Head of caudate nucleus (tissue), 42 donors: ENCODE results near the gene KIRREL3.
A peak's percentile ranks its signal among the peaks of the same experiment; 100 is the strongest.

Source experiments
- DNase-seq, 42 donors: peaks; one replicate each; pipeline versions ENCODE4 v3.0.0 to v3.0.0-alpha.2; 2020 to 2021; ENCODE audit warnings: mixed read lengths in 7 of 42
- intact Hi-C: fragments of 100-400 bp; cut with DNase I; formaldehyde crosslinking; loops from one replicate; pipeline ENCODE4 v1.15.0; 2022

The KIRREL3 gene

DNA sequence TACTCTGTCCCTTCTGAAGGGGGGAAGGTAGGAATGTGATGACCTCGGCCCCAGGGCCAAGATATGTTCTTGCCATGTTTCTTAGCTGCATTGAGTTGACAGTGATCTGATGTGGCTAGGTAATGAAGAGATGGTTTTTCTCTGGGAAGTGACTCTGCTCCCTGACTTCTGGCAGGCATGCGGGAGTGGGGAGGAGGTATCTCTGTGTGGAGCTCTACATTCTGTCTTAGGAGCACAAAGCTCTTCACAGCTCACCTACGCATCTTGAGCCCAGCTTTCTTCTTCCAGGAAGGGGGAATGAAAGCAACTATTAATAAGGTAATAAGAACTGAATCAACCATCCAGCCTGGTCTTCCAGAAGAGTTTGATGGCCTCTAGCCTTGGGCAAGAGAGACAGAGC lies 404.1 kb downstream of the KIRREL3 start:
- intact Hi-C loops = no loop called here
- peak in 32 of 42 donors; percentile 20 to 85 (median 56) for DNase-seq

DNA sequence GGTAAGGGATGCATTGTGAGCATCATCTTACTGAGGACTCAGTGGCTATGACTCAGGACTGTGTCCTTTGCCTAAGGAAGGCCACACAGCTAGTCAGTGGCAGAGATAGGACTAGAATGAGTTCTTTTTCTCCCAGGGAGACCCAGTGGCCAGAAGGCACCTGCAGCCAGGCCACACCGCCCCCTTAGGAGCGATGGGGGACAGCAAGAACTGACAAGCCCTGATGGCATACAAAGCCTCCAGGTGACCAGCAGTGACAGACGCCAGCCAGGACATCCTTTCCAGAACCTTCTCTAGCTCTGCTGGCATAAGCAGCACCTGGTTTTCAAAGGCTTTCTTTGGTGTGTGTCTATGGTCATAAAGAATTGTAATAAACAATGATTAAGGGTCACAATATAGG lies 405.0 kb downstream of the KIRREL3 start:
- intact Hi-C loops = no loop called here

DNA sequence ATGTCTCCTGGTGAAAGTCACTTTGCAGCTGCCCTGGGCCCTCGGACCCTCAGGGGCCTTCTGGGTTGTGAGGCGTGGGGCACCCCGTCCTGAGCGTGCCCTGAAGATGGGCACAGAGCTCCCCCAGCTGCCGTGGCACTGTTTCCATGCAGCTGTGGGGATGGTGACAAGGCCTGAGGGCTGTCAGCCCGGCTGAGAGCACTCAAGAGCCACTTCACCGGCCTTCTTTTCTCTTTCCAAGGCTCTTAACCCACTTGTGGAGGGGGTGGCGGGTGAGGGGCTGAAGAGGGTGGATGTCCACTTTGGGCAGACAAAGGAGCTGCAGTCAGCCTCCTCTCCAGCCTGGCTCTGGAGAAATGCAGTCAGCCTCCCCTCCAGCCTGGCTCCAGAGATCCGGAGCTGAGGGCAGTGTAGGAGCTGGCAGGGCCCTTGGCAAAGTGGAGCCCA lies 405.6 kb downstream of the KIRREL3 start:
- DNase-seq = peak in 4 of 42 donors; percentile 28 to 51 (median 30)
- intact Hi-C loops = no loop called here

More for the DNA sequence above, 405.0 kb downstream of the KIRREL3 start:
- no peak for DNase-seq

DNA sequence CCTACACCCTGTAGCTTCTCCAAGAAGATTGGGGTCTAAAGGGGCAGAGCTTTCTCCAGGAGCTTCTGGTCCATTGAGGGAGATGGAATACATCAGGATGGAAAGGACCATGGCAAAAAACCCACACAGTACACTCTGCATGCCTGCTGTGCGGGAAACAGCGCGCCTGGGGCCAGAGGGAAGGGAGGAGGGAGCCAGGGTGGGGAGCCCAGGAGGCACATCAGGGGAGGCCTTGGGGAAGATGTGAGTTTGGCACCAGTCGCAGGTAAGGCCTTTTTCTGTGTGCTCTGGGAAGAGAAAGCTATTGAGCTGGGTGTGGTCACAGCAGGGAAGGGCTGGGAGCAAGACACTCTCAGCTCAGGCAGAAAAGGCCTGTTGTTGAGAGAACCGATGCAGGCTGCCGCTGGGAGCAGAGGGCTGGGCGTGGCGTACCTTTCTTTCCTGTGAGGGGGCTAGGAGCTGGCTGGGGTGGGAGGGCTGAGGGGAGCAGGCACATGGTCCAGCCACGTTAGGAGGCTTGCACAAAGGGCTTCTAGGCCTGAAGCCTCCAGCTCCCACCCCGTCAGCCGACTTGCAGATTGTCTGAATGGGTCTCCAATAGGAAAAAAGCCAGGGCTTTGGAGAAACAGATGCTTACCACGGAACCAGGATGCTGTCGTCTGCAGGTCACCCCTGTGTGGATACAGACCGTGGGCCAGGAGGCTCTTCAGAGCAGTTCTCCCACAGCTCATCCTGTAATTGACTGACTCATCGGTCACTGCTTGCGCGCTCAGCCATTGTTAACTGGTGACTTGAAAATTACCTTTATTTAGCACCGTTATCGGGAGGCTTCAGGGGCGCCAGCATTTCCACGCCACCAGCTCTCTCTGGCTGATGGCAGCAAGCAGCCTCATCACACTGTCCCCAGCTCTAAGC lies 407.8 kb downstream of the KIRREL3 start:
- peak in 11 of 42 donors; percentile 19 to 71 (median 36) for DNase-seq

DNA sequence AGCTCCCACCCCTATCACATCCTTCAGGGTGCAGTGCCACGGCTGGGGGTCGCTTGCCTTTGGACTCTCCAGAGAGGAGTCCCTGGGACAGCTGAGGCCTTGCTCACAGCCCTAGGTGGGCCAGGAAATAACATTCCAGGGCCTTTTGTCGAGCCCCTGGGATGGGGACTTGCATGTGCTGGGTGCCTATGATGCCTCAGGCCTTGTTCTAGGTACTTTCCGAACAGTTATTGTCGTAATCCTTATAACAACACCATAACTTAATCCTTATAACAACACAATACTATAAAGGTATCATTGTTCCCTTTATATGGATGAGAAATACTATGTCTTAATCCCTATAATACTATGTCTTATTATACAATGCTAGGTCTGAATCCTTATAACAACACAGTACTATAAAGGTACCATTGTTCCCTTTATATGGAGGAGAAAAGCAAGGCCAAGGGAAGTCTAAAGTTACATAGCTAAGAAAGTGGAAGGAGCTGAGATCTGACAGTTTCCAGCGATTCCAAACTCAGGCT lies 408.5 kb downstream of the KIRREL3 start:
- intact Hi-C loops = no loop called here

More for the DNA sequence above, 407.8 kb downstream of the KIRREL3 start:
- intact Hi-C loops = no loop called here

DNA sequence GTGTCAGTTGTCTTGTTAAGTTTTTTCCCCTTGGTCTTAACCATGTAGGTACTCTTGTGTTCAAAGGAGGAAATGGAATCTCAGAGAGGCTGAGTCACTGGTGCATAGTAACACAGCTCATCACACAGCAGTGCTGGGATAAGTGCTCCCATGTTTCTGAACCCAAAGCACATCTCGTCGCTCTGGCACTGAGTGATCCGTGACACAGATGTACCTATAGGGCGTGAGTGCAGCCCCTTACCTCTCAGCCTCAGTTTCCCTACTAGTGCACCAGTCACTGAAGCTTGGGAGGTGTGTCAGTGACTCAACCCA lies 411.1 kb downstream of the KIRREL3 start:
- no peak for DNase-seq
- intact Hi-C loops = no loop called here

More for the DNA sequence above, 408.5 kb downstream of the KIRREL3 start:
- no peak for DNase-seq

DNA sequence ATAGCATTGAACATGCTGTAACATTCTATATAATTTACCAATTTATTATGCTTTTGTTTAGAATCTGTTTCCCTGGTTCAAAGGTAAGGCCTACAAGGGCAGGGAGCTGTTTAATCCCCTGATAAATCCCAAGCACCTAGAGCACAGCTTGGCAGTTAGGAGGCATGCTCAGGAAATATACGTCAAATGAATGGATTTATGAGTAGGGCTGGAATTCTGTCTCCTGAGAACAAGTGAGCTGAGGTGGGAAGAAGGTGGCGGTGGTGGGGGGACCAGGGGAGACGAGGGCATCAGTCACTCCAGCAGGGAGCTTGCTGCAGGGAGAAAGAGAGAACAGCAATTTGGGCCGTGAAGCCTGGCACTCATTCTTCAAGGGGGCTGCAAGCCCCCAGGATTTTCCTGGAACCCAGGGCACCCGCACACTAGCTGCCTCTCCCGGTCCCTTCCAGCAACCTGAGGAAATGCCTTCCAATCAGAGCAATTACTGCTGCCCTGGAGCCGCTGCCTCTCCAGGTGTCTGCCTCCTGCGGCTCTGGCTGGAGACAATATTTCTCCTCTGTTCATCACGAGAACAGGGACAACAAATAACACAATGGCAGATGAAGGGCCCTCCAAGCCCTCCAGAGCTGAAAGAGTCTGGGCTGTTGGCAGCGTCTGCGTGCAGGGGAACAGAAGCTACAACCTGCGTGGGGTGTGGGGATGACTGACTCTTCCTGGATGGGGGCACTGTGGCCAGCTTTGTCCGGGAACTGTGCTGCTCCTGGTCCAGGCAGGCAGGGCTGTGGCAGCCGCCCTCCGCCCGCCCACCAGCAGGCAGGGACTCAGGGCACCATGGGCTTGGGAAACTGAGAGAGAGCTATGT lies 411.7 kb downstream of the KIRREL3 start:
- intact Hi-C loops = no loop called here
- DNase-seq = no peak

DNA sequence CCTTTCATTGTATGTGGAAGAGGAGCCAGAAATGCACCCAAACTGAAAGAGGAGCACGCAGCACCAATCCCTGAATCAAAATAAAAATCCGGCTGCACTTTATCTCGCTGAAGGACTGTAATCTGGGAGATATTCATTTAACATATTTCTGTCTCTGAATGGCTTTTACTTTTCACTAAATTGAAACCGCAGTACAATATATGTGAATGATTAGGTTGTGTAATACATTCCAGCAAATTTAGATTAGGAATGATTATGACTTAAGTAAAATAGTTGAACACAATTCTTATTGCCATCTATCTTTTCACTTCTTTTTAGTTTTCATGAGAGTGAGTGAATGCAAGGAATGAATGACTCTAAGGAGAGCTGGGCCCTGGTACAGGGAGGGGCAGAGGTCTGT lies 413.0 kb downstream of the KIRREL3 start:
- DNase-seq = peak in 1 of 42 donors; percentile 32
- intact Hi-C loops = no loop called here

DNA sequence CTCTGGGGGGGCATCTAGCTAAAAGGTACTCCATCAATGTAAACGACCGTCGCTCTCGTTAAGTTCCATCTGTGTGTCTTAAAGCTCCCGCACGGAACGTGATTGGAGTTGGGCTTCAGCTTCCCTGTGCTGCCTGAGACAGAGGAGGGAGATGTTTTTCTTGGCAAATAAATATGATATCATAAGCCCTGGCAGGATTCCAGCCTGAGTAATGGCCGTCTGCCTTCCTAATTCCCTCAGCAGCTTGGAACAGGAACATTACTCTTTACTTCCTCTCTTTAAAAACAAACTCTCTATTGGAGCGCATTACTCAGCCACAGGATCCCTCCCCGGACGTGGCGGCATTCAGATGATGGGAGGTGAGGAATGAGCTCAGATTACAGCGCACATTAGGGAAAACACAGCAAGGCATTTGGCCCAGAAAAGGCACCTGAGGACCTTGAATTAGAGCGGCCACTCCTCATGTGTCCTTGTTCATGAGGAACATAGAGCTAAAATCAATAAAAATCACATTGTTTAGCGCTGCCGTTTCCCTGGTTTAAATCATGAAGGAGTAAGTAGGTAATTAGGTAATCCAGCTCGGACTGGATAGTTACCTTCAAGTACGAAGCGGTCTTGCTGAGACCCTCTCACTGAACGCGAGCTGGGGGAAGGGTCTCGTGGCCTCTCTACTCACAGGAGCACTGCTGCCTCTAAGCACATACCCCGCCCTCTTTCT lies 414.6 kb downstream of the KIRREL3 start:
- DNase-seq = no peak
- intact Hi-C loops = no loop called here

DNA sequence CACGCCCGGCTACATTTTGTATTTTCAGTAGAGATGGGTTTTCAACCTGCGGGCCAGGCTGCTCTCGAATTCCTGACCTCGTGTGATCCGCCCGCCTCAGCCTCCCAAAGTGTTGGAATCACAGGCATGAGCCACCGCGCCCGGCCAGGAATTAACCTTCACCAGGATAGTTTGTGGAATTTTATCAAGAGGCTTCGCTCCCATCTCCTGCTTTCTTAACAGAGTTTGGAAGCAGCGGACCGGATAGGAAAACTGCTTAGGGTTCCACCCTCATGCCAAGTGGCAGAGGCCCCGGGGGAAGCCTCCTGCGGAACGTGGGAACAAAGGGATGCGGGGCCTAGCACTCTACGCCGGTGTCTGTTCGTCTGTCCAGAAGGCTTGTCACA lies 415.2 kb downstream of the KIRREL3 start:
- no peak for DNase-seq
- intact Hi-C loops = no loop called here

DNA sequence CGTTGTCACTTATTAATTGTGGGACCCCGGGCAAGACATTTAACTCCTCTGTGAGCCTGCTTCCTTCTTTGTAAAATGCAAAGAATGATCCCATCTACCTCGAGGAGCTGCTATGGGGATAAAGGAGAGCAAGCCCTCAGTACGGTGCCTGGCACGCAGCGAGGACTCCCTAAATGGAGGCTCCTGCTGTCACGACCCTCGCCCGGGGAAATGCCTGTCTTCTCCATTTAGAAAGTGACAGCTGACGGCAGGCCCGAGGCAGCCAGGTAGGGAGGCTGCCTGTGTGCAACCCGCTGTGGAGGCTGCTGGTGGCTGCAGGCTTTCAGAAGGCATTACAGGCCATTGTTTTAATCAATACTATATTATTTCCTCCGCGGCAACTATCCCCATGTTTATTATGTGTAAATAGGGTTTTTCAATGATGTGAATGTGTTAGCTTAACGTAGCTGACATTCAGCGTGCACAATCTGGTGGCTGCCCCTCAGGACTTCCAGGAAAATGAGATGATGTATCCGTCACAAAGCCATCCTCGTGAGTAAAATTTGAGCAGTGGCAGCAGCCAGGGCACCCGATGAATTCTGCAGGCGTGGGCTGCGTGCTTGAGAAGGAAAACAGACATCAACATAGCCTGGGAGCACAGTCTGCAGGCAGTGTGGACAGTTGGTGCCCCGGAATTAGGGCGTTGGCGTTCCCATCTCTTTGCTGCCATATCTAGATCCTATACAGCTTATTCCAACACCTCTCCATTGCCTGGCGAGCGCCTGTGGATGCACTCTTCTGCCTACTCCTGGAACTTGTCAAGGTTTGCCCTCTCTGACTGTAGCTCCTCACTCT lies 416.8 kb downstream of the KIRREL3 start:
- DNase-seq = no peak
- intact Hi-C loops = no loop called here

DNA sequence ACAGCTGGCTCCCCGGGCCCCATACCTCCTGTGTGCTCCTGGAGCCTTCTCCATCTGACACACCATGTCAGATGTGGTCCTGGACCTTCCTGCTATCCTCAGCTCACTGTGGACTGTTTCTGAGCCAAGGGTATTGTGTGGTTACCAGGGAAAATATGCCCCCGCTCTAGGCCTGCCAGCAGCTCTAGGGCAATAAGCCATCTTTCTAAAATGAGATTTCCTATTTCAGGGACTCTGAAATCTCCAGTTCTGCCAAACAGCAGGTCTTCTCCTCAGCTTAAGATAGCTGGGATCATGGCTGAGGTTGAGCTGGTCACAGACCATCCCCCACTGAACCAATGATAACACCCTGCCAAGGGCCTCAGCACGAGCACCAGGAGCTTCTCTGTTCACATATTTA lies 417.5 kb downstream of the KIRREL3 start:
- DNase-seq = no peak

DNA sequence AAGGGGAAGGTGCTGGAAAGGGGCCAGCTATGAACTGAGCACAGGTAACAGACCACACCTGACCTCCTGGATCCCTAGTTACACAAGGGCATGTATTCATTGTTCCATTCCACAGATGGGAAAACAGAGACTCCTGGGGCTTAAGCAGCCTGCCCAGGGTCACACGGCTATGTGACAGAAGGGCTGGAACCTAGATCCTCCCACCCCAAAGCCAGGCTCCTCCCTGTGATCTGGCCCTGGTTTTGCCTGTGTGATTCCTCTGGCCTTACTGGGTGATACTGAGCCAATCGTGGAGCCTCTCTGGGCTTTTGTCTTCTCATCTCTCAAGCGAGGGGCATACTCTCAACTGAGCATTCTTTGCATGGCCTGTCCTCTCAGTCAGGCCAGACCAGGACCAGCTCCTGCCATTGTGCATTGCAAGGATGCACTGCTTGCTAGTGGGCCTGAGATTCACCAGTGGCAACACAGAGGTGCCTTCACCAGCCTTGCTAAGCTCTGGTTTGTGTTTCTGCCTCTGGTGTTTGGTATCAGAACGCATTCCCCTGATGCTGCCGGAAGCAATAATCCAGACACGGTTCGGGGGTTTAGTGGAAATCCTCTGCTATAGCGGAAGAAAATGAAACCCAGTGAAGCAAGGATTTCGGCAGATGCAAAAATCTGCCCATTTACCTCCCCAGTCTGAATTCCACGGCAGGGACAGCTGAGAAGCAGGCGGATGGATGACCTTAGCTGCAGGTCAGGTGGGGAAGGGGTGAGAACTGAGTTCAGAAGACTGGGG lies 418.5 kb downstream of the KIRREL3 start:
- DNase-seq = no peak
- intact Hi-C loops = no loop called here

More for the DNA sequence above, 417.5 kb downstream of the KIRREL3 start:
- intact Hi-C loops = no loop called here

DNA sequence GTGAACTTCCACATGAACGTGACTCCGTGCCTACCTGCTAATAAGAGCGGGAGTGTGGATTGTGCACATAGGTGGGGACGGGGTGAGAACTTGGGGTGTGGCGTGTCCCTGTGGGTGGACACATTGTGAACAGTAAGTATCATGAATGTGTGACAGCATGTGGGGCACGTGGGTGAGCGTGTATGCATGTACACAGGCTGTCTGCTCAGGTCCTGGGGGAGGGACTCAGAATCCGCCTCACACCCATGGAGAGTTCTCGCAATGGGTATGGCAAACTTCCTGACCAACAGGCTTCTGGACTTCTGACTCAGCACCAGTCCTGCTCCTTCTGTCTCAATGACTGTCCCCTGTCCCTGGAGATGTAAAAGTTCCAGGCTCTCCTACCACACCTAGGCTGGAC lies 422.1 kb downstream of the KIRREL3 start:
- intact Hi-C loops = no loop called here
- no peak for DNase-seq

DNA sequence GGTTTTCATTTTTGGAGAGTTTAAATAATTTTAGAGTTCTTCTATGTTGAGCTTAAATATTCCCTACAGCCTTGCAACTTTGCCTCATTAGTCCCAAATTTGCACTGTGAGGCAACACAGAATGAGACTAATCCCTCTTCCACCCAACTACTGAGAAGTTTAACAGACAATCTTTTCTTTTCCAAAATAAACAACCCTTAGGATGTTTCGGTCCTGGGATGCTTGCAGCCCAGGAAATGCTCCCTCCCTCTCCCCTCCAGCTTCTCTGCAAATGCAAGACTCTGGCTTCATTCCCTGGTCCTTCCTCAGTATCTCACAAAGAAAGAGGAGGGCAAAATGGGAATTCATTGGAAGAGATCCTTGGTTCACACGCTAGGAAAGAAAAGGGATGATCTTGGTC lies 422.5 kb downstream of the KIRREL3 start:
- no peak for DNase-seq
- intact Hi-C loops = no loop called here

DNA sequence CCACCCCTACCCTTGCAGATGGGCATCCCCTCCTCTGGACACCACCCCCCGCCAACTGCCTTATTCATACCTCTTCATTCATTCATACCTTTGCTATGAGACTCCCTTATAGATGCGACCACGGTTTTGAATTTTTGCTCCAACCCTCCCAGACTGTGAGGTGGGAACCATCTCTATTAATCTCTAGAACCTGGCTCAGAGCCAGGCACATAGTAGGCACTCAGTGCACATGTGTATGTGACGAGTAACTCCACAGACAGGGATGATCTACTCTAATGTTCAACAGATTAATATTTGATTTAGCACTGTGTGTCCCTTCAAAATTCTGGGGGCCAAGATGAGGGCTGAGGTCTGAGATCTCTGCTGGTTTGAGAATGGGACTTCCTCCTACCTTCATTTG lies 424.7 kb downstream of the KIRREL3 start:
- intact Hi-C loops = no loop called here
- DNase-seq = no peak

DNA sequence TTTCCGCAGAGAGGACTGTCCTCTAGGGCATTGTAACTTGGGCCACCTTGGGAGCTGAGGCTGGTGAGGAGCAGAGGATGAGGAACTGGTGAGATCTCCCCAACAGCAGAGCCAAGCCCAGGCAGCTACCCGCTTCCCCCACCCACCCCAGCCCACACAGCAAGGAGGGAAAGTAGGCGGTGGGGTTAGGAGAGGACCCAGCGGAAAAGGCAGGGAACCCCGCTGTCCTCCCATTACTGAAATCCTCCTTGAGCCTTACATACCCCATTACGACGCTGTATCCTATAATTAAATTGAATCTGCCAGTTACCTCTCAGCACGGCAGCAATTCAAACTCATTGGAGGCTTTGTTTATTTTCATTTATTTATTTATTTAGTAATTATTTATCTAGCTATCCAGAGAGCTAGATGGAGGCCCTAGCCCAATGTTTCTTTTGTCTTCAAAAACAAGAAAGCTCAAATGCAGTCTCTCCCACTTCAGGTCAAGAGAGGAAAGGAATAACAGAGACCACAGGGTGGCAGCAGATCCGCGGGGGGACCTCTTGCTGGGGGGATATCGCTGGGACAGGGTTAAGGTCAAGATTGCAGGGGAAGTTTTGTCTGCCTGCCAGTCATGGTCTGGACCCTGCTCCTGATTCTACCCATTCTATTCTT lies 427.1 kb downstream of the KIRREL3 start:
- intact Hi-C loops = no loop called here
- DNase-seq = peak in 5 of 42 donors; percentile 28 to 40 (median 32)
